WTC11 (cell line): Measurements from ENCODE around the gene C3orf85. TPM values are rescaled to one million over a fixed set of nuclear protein-coding genes. Genes with fewer than 3 reads are reported as not detected.

Experiments
- ATAC-seq: fragments of 200-7000 bp; cut with Tn5 transposase; 2 replicates; pipeline ENCODE4 v1.10.0; 2021; ENCODE audit warnings: mild to moderate bottlenecking, moderate library complexity
- CTCF ChIA-PET: fragments of 300-600 bp; sonication (Branson Sonifier 250); formaldehyde crosslinking; loops from one replicate; lab custom pipeline; 2021; ENCODE audit warnings: antibody characterized with exemption; lab: Charles Lee
- POLR2A ChIA-PET: fragments of 350-600 bp; sonication (Branson Sonifier 250); formaldehyde crosslinking; loops from one replicate; lab custom pipeline; 2021; ENCODE audit warnings: antibody characterized with exemption; lab: Charles Lee
- DNase-seq: peaks from one replicate; pipeline ENCODE4 v3.0.0; 2021; ENCODE audit warnings: low spot score
- H3K27ac Mint-ChIP-seq: 2 replicates; pipeline ENCODE4 v1.8.0; 2021; ENCODE audit warnings: mixed read lengths
- H3K27me3 Mint-ChIP-seq: 2 replicates; pipeline ENCODE4 v1.8.0; 2021; ENCODE audit warnings: low read depth, mild to moderate bottlenecking, moderate library complexity, mixed read lengths
- H3K36me3 Mint-ChIP-seq: 2 replicates; pipeline ENCODE4 v1.8.0; 2021; ENCODE audit warnings: mixed read lengths
- H3K4me1 Mint-ChIP-seq: 2 replicates; pipeline ENCODE4 v1.8.0; 2022; ENCODE audit warnings: mixed read lengths
- H3K4me3 Mint-ChIP-seq: 2 replicates; pipeline ENCODE4 v1.8.0; 2021; ENCODE audit warnings: mild to moderate bottlenecking, moderate library complexity, mixed read lengths
- H3K9me3 Mint-ChIP-seq: 2 replicates; pipeline ENCODE4 v1.8.0; 2021; ENCODE audit warnings: mixed read lengths
- GTF2I ChIP-seq: fragments of 250-450 bp; sonication (Bioruptor Pico); conservative IDR thresholded peaks from 2 replicates; pipeline ENCODE4 v1.4.0; 2021; ENCODE audit warnings: mild to moderate bottlenecking
- RORB ChIP-seq: fragments of 250-450 bp; sonication (Bioruptor Pico); IDR thresholded peaks from 2 replicates; pipeline ENCODE4 v1.9.0; 2021; ENCODE audit warnings: mild to moderate bottlenecking
- SMAD4 ChIP-seq: sonication (generic); formaldehyde crosslinking; IDR thresholded peaks from 2 replicates; pipeline ENCODE4 v1.8.0; 2022; ENCODE audit warnings: mild to moderate bottlenecking, missing genetic modification reagents
- SOX15 ChIP-seq: fragments of 250-450 bp; sonication (Bioruptor Pico); IDR thresholded peaks from 2 replicates; pipeline ENCODE4 v1.9.0; 2021; ENCODE audit warnings: mild to moderate bottlenecking
- TEAD1 ChIP-seq: sonication (generic); formaldehyde crosslinking; IDR thresholded peaks from 2 replicates; pipeline ENCODE4 v1.8.0; 2022; ENCODE audit warnings: mild to moderate bottlenecking, missing genetic modification reagents
- ZNF219 ChIP-seq: sonication (generic); formaldehyde crosslinking; IDR thresholded peaks from 2 replicates; pipeline ENCODE4 v1.8.0; 2023; ENCODE audit warnings: missing genetic modification reagents, mild to moderate bottlenecking, borderline replicate concordance
- ZNF396 ChIP-seq: fragments of 250-450 bp; sonication (Bioruptor Pico); IDR thresholded peaks from 2 replicates; pipeline ENCODE4 v1.8.0; 2021; ENCODE audit warnings: mild to moderate bottlenecking, moderate library complexity, borderline replicate concordance
- total RNA-seq: library from RNA; stranded (reverse); gene quantifications from 3 replicates; pipeline ENCODE4 v1.2.3, GENCODE V29; 2021
- TF ChIP-seq, protein P1 (sequence below): sonication (generic); formaldehyde crosslinking; IDR thresholded peaks from 2 replicates; pipeline ENCODE4 v1.8.0; 2022; ENCODE audit warnings: missing genetic modification reagents
- TF ChIP-seq, protein P2 (sequence below): fragments of 250-450 bp; sonication (Bioruptor Pico); IDR thresholded peaks from 2 replicates; pipeline ENCODE4 v1.9.0; 2021; ENCODE audit warnings: moderate library complexity, mild to moderate bottlenecking, inconsistent platforms, borderline replicate concordance
- TF ChIP-seq, protein P3 (sequence below): sonication (generic); formaldehyde crosslinking; IDR thresholded peaks from 2 replicates; pipeline ENCODE4 v1.8.0; 2022; ENCODE audit warnings: mild to moderate bottlenecking, missing genetic modification reagents
- TF ChIP-seq, protein P4 (sequence below): sonication (generic); formaldehyde crosslinking; conservative IDR thresholded peaks from 2 replicates; pipeline ENCODE4 v1.8.1; 2023; ENCODE audit warnings: mild to moderate bottlenecking, low read depth, missing genetic modification reagents, moderate library complexity
- TF ChIP-seq, protein P5 (sequence below): sonication (generic); formaldehyde crosslinking; IDR thresholded peaks from 2 replicates; pipeline ENCODE4 v1.8.1; 2023; ENCODE audit warnings: mild to moderate bottlenecking, missing genetic modification reagents, moderate library complexity
- TF ChIP-seq, protein P6 (sequence below): sonication (generic); formaldehyde crosslinking; IDR thresholded peaks from 2 replicates; pipeline ENCODE4 v1.8.1; 2023; ENCODE audit warnings: mild to moderate bottlenecking, missing genetic modification reagents
- TF ChIP-seq, protein P7 (sequence below): fragments of 250-450 bp; sonication (Bioruptor Pico); IDR thresholded peaks from 2 replicates; pipeline ENCODE4 v2.1.2; 2022; ENCODE audit warnings: mild to moderate bottlenecking, moderate library complexity

C3orf85 gene
- total RNA-seq, 1 experiment from 2014 or later: not detected

DNA sequence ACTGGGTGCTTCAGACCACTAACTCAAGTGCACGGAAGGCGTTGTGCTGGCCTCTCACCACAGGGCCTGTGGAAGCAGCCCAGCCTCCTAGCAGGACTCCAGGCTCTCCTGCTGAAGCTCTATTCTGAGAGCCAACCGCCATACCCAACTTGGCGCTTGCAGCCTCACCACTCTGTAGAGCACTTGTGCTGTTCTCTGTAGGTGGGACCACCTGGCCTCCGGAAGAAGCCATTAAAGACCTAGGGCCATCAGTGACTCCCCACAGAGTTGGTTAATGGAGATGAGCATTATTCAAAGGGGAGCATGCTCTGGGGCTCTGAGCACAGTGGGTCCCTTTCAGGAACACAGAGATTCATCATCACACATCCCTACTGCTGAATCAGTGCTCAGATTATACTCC lies 50.9 kb downstream of the C3orf85 start (continued):
- TF ChIP-seq, protein P1, sequence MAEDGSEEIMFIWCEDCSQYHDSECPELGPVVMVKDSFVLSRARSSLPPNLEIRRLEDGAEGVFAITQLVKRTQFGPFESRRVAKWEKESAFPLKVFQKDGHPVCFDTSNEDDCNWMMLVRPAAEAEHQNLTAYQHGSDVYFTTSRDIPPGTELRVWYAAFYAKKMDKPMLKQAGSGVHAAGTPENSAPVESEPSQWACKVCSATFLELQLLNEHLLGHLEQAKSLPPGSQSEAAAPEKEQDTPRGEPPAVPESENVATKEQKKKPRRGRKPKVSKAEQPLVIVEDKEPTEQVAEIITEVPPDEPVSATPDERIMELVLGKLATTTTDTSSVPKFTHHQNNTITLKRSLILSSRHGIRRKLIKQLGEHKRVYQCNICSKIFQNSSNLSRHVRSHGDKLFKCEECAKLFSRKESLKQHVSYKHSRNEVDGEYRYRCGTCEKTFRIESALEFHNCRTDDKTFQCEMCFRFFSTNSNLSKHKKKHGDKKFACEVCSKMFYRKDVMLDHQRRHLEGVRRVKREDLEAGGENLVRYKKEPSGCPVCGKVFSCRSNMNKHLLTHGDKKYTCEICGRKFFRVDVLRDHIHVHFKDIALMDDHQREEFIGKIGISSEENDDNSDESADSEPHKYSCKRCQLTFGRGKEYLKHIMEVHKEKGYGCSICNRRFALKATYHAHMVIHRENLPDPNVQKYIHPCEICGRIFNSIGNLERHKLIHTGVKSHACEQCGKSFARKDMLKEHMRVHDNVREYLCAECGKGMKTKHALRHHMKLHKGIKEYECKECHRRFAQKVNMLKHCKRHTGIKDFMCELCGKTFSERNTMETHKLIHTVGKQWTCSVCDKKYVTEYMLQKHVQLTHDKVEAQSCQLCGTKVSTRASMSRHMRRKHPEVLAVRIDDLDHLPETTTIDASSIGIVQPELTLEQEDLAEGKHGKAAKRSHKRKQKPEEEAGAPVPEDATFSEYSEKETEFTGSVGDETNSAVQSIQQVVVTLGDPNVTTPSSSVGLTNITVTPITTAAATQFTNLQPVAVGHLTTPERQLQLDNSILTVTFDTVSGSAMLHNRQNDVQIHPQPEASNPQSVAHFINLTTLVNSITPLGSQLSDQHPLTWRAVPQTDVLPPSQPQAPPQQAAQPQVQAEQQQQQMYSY (CRISPR knock-in tag): no peak
- TF ChIP-seq SMAD4 (CRISPR knock-in tag): no peak

DNA sequence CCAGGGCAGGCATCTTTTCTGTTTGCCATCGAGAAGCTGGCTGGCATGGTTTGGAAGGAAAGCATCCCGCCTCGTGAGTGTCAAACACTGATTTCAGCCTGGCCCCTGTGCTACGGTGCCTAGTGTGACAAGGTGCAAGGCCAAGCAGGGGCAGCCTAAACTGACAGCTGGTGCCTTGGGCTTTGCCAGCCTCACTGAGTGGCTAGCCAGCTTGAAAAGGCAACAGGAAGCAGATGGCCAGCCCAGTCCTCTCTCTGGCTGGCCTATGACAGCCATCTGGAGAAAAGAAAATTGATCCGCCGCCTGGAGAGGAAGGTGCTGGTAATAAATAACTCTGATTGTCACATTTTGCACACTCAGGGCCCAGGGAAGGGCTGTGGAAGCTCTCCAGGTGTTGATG lies 52.2 kb downstream of the C3orf85 start:
- Mint-ChIP-seq H3K9me3 (peaks cover 4% of the 10 kb centered on the region; the same call in 1 of the 2 replicates), H3K27ac (no peak overlapping the region), H3K36me3 (peaks cover 3% of the 10 kb centered on the region; the same call in 1 of the 2 replicates), H3K27me3 (no peaks in the 10 kb centered on the region), H3K4me1 (peaks cover 34% of the 10 kb centered on the region), H3K4me3 (no peak overlapping the region)
- no peak for DNase-seq
- ATAC-seq: no peak
- ChIA-PET CTCF (no interaction called here), POLR2A (no interaction called here)
- TF ChIP-seq ZNF396: no peak
- TF ChIP-seq, protein P2, sequence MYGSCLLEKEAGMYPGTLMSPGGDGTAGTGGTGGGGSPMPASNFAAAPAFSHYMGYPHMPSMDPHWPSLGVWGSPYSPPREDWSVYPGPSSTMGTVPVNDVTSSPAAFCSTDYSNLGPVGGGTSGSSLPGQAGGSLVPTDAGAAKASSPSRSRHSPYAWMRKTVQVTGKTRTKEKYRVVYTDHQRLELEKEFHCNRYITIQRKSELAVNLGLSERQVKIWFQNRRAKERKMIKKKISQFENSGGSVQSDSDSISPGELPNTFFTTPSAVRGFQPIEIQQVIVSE (CRISPR knock-in tag): no peak

DNA sequence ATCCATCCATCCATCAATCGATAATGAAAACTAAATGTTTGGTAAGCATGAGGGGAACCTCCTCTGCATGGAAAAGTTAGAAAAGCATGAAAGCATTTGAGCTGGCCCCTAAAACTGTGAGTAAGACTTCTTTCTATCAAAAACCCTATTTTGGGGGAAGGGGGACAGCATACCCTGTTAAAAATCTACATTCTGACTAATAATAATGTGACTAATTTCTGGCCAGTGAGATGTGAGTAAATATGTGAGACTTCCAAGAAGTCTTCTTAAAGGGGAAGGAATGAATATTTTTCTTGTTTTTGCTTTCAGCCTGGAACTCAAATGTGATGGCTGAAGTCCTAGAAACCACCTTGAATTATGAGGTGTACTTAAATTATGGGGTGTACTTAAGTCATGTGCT lies 54.9 kb downstream of the C3orf85 start:
- H3K4me1 Mint-ChIP-seq: peaks cover 38% of the 10 kb centered on the region
- no peaks in the 10 kb centered on the region for H3K36me3 Mint-ChIP-seq
- CTCF ChIA-PET: no interaction called here
- no peaks in the 10 kb centered on the region for H3K27me3 Mint-ChIP-seq
- no peaks in the 10 kb centered on the region for H3K9me3 Mint-ChIP-seq
- H3K27ac Mint-ChIP-seq: no peak overlapping the region
- TF ChIP-seq SOX15: no peak
- no peak for TF ChIP-seq TEAD1
- TF ChIP-seq ZNF219 (CRISPR knock-in tag): no peak
- TF ChIP-seq, protein P3, sequence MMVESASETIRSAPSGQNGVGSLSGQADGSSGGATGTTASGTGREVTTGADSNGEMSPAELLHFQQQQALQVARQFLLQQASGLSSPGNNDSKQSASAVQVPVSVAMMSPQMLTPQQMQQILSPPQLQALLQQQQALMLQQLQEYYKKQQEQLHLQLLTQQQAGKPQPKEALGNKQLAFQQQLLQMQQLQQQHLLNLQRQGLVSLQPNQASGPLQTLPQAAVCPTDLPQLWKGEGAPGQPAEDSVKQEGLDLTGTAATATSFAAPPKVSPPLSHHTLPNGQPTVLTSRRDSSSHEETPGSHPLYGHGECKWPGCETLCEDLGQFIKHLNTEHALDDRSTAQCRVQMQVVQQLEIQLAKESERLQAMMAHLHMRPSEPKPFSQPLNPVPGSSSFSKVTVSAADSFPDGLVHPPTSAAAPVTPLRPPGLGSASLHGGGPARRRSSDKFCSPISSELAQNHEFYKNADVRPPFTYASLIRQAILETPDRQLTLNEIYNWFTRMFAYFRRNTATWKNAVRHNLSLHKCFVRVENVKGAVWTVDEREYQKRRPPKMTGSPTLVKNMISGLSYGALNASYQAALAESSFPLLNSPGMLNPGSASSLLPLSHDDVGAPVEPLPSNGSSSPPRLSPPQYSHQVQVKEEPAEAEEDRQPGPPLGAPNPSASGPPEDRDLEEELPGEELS (CRISPR knock-in tag): no peak
- TF ChIP-seq, all 79 proteins: peak for 0
- H3K4me3 Mint-ChIP-seq: no peak overlapping the region
- no peak for DNase-seq
- POLR2A ChIA-PET: no interaction called here
- no peak for ATAC-seq

DNA sequence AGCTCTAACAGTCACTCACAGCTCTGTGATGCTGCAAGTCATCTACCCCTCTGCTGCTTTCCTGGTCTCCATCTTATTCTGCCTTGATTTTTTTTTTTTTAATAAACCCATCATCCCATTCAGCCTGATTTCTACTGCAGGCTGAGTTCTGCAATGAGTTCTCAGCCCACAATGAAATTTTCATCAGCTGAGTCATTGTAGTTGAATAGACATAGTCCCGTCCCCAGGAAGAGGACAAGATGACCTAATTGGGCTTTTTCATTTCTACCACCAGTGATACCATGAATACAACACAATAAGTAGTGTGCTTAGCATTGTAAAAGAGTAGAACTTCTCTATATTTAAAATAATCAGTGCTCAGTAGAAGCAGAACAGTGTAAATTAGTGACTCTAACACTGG lies 59.3 kb downstream of the C3orf85 start:
- Mint-ChIP-seq H3K4me3 (no peak overlapping the region), H3K4me1 (peaks cover 10% of the 10 kb centered on the region), H3K9me3 (peaks cover 21% of the 10 kb centered on the region), H3K36me3 (peaks cover 4% of the 10 kb centered on the region), H3K27ac (no peak overlapping the region), H3K27me3 (no peaks in the 10 kb centered on the region)
- no peak for DNase-seq
- ChIA-PET POLR2A (no interaction called here), CTCF (interaction anchor here (1.8 kb wide), 1 partner anchor 28 kb away, joined by 8 read pairs; no protein-coding TSS in a partner anchor)
- TF ChIP-seq RORB (CRISPR knock-in tag) (no peak), GTF2I (no peak)
- TF ChIP-seq, protein P4, sequence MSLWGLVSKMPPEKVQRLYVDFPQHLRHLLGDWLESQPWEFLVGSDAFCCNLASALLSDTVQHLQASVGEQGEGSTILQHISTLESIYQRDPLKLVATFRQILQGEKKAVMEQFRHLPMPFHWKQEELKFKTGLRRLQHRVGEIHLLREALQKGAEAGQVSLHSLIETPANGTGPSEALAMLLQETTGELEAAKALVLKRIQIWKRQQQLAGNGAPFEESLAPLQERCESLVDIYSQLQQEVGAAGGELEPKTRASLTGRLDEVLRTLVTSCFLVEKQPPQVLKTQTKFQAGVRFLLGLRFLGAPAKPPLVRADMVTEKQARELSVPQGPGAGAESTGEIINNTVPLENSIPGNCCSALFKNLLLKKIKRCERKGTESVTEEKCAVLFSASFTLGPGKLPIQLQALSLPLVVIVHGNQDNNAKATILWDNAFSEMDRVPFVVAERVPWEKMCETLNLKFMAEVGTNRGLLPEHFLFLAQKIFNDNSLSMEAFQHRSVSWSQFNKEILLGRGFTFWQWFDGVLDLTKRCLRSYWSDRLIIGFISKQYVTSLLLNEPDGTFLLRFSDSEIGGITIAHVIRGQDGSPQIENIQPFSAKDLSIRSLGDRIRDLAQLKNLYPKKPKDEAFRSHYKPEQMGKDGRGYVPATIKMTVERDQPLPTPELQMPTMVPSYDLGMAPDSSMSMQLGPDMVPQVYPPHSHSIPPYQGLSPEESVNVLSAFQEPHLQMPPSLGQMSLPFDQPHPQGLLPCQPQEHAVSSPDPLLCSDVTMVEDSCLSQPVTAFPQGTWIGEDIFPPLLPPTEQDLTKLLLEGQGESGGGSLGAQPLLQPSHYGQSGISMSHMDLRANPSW: no peak
- TF ChIP-seq, protein P5, sequence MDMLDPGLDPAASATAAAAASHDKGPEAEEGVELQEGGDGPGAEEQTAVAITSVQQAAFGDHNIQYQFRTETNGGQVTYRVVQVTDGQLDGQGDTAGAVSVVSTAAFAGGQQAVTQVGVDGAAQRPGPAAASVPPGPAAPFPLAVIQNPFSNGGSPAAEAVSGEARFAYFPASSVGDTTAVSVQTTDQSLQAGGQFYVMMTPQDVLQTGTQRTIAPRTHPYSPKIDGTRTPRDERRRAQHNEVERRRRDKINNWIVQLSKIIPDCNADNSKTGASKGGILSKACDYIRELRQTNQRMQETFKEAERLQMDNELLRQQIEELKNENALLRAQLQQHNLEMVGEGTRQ (CRISPR knock-in tag): no peak
- TF ChIP-seq, protein P6, sequence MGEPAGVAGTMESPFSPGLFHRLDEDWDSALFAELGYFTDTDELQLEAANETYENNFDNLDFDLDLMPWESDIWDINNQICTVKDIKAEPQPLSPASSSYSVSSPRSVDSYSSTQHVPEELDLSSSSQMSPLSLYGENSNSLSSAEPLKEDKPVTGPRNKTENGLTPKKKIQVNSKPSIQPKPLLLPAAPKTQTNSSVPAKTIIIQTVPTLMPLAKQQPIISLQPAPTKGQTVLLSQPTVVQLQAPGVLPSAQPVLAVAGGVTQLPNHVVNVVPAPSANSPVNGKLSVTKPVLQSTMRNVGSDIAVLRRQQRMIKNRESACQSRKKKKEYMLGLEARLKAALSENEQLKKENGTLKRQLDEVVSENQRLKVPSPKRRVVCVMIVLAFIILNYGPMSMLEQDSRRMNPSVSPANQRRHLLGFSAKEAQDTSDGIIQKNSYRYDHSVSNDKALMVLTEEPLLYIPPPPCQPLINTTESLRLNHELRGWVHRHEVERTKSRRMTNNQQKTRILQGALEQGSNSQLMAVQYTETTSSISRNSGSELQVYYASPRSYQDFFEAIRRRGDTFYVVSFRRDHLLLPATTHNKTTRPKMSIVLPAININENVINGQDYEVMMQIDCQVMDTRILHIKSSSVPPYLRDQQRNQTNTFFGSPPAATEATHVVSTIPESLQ: no peak
- TF ChIP-seq, protein P7, sequence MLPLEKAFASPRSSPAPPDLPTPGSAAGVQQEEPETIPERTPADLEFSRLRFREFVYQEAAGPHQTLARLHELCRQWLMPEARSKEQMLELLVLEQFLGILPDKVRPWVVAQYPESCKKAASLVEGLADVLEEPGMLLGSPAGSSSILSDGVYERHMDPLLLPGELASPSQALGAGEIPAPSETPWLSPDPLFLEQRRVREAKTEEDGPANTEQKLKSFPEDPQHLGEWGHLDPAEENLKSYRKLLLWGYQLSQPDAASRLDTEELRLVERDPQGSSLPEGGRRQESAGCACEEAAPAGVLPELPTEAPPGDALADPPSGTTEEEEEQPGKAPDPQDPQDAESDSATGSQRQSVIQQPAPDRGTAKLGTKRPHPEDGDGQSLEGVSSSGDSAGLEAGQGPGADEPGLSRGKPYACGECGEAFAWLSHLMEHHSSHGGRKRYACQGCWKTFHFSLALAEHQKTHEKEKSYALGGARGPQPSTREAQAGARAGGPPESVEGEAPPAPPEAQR: no peak
- ATAC-seq: no peak
